Neuronal stem cell (in vitro differentiated cells): ENCODE results near the gene CFAP221.

Experiments
- DNase-seq: peaks from one replicate; pipeline ENCODE4 v3.0.0-alpha.2; 2013; ENCODE audit warnings: low spot score
- H2AFZ ChIP-seq: one replicate; pipeline ENCODE4 v1.6.1; 2013; ENCODE audit warnings: mild to moderate bottlenecking, low read length, inconsistent platforms
- H2AK5ac ChIP-seq: 2 replicates; pipeline ENCODE4 v1.6.1; 2013; ENCODE audit warnings: low read depth, mild to moderate bottlenecking, inconsistent platforms, low read length, moderate library complexity, mixed read lengths
- H2BK120ac ChIP-seq: 2 replicates; pipeline ENCODE4 v1.6.1; 2013; ENCODE audit warnings: low read depth, mild to moderate bottlenecking, inconsistent platforms, low read length, moderate library complexity, mixed read lengths
- H2BK12ac ChIP-seq: one replicate; pipeline ENCODE4 v1.6.1; 2013; ENCODE audit warnings: low read length, inconsistent platforms
- H2BK15ac ChIP-seq: 2 replicates; pipeline ENCODE4 v1.6.1; 2013; ENCODE audit warnings: mild to moderate bottlenecking, low read length, inconsistent platforms, mixed read lengths
- H2BK5ac ChIP-seq: one replicate; pipeline ENCODE4 v1.6.1; 2013; ENCODE audit warnings: inconsistent platforms, mild to moderate bottlenecking, low read length, moderate library complexity
- H3K14ac ChIP-seq: one replicate; pipeline ENCODE4 v1.6.1; 2013; ENCODE audit warnings: low read length, inconsistent platforms
- H3K18ac ChIP-seq: 2 replicates; pipeline ENCODE4 v1.6.1; 2013; ENCODE audit warnings: low read length, inconsistent platforms
- H3K23ac ChIP-seq: 2 replicates; pipeline ENCODE4 v1.6.1; 2013; ENCODE audit warnings: low read depth, mild to moderate bottlenecking, mixed read lengths, low read length, inconsistent platforms; ENCODE audit not compliant: poor library complexity
- H3K27ac ChIP-seq: replicated peaks from 3 replicates; pipeline ENCODE4 v1.5.1; 2013; ENCODE audit warnings: low read length, inconsistent platforms
- H3K27me3 ChIP-seq, 3 experiments: 2 replicates each; pipeline ENCODE4 v1.6.1; 2013; ENCODE audit warnings: low read length in 3 of 3, mild to moderate bottlenecking in 2 of 3, inconsistent platforms in 1 of 3, low read depth in 1 of 3, mixed read lengths in 1 of 3, moderate library complexity in 1 of 3; ENCODE audit not compliant: control insufficient read depth in 3 of 3, insufficient read depth in 3 of 3
- H3K36me3 ChIP-seq, 2 donors: replicated peaks in 1 of 2; 2 replicates each; pipeline ENCODE4 v1.6.1; 2013; ENCODE audit warnings: low read length in 2 of 2; ENCODE audit not compliant: control insufficient read depth in 2 of 2, insufficient read depth in 2 of 2
- H3K4ac ChIP-seq: 2 replicates; pipeline ENCODE4 v1.6.1; 2013; ENCODE audit warnings: inconsistent platforms, mild to moderate bottlenecking, low read length, moderate library complexity
- H3K4me1 ChIP-seq, 2 donors: 1 replicate in 1 of 2; 2 replicates in 1 of 2; pipeline ENCODE4 v1.6.1; 2013; ENCODE audit warnings: low read length in 2 of 2, low read depth in 1 of 2; ENCODE audit not compliant: control insufficient read depth in 2 of 2, insufficient read depth in 1 of 2
- H3K4me2 ChIP-seq: one replicate; pipeline ENCODE4 v1.6.1; 2013; ENCODE audit warnings: mild to moderate bottlenecking, low read length, inconsistent platforms; ENCODE audit not compliant: insufficient read depth, poor library complexity, severe bottlenecking
- H3K4me3 ChIP-seq, 2 donors: 2 replicates each; pipeline ENCODE4 v1.5.1; 2013; ENCODE audit warnings: low read length in 2 of 2, mild to moderate bottlenecking in 2 of 2, inconsistent platforms in 1 of 2, moderate library complexity in 1 of 2
- H3K79me1 ChIP-seq: one replicate; pipeline ENCODE4 v1.6.1; 2013; ENCODE audit warnings: low read depth, mild to moderate bottlenecking, inconsistent platforms, low read length, moderate library complexity
- H3K9ac ChIP-seq: one replicate; pipeline ENCODE4 v1.6.1; 2013; ENCODE audit warnings: mild to moderate bottlenecking, low read depth, low read length, inconsistent platforms; ENCODE audit not compliant: poor library complexity
- H3K9me3 ChIP-seq, 2 donors: replicated peaks in 1 of 2; 2 replicates each; pipeline versions ENCODE3 to v1.6.1; 2013; ENCODE audit warnings: low read length in 2 of 2, mild to moderate bottlenecking in 2 of 2, inconsistent platforms in 1 of 2, low read depth in 1 of 2, mixed read lengths in 1 of 2, moderate library complexity in 1 of 2; ENCODE audit not compliant: control insufficient read depth in 2 of 2, insufficient read depth in 1 of 2
- H4K8ac ChIP-seq: one replicate; pipeline ENCODE4 v1.6.1; 2013; ENCODE audit warnings: low read depth, mild to moderate bottlenecking, inconsistent platforms, low read length, moderate library complexity
- H4K91ac ChIP-seq: one replicate; pipeline ENCODE4 v1.6.1; 2013; ENCODE audit warnings: low read length, low read depth, mild to moderate bottlenecking, inconsistent platforms; ENCODE audit not compliant: poor library complexity
- WGBS, 2 donors: extraction: QIAGEN DNeasy Blood & Tissue Kit; methylation state at CpG; one replicate each; pipeline ENCODE4 v1.1.7; 2013; ENCODE audit warnings: missing lambda C conversion rate in 2 of 2, mixed read lengths in 1 of 2; ENCODE audit not compliant: insufficient read length in 2 of 2, insufficient replicate concordance in 1 of 2; ENCODE audit errors: extremely low coverage in 2 of 2; 5-methylcytosine and 5-hydroxymethylcytosine counted together

The CFAP221 gene

DNA sequence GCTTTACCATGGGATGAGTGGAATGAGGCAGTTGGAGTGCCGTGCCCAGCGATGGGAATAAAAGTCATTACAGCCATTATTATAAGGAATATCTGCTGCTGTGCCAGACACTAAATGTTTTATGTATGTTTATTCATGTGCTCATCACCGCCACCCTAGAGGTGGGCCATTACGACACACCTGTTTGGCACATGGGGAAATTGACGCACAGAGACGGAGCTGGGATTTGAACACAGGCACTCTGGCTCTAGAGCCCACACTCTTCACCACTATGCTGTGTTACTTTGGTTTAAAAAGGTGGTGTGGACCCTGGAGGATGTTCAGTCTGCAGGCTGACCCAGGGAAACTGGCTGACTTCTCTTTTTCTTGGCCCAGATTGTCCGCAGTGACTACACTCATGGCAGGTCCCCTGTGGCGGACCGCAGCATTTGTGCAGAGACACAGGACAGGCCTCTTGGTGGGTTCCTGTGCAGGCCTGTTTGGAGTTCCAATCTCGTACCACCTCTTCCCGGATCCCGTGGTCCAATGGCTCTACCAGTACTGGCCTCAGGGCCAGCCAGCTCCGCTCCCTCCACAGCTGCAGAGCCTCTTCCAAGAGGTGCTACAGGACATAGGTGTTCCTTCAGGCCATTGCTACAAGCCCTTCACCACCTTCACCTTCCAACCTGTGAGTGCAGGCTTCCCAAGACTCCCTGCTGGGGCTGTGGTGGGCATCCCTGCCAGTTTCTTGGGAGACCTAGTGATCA lies 136.4 kb downstream of the CFAP221 start:
- Histone ChIP-seq H3K9me3 (peaks cover 0 to 2% of the 10 kb centered on the region in 2 donors), H2AK5ac (no peak overlapping the region), H2BK12ac (no peak overlapping the region), H2BK5ac (no peak overlapping the region), H3K4me2 (no peak overlapping the region), H2BK15ac (no peak overlapping the region), H3K18ac (no peak overlapping the region), H4K8ac (no peak overlapping the region), H3K23ac (no peak overlapping the region), H3K4ac (no peak overlapping the region), H4K91ac (no peak overlapping the region), H2AFZ (no peak overlapping the region), H3K14ac (no peak overlapping the region), H3K79me1 (peaks cover 6% of the 10 kb centered on the region), H3K27me3 (no peaks in the 10 kb centered on the region), H3K9ac (no peak overlapping the region), H3K27ac (no peak overlapping the region), H3K4me3 (peak overlapping the region in 1 of 2 donors; percentile 92), H2BK120ac (no peak overlapping the region), H3K4me1 (peaks cover 9 to 12% of the 10 kb centered on the region in 2 donors), H3K36me3 (peaks cover 13 to 32% of the 10 kb centered on the region in 2 donors)
- no CpG with 5 or more reads among the region's 13 CpGs for WGBS, 2 donors
- no peak for DNase-seq

- H2BK5ac ChIP-seq: no peak overlapping the region
- no peak overlapping the region for H2AFZ ChIP-seq
- H3K4ac ChIP-seq: no peak overlapping the region
- H2BK120ac ChIP-seq: no peak overlapping the region
- no peak overlapping the region for H3K4me2 ChIP-seq
- no peak overlapping the region for H3K23ac ChIP-seq
- H3K14ac ChIP-seq: no peak overlapping the region
- no peak overlapping the region for H2AK5ac ChIP-seq
- peaks cover 6% of the 10 kb centered on the region for H3K79me1 ChIP-seq
- H3K27ac ChIP-seq: no peak overlapping the region
- H3K9me3 ChIP-seq: peaks cover 0 to 2% of the 10 kb centered on the region in 2 donors
- DNase-seq: no peak
- H3K27me3 ChIP-seq: no peaks in the 10 kb centered on the region
- no peak overlapping the region for H2BK12ac ChIP-seq
- H2BK15ac ChIP-seq: no peak overlapping the region
- WGBS, 2 donors: no CpG with 5 or more reads among the region's 25 CpGs
- H3K36me3 ChIP-seq: peaks cover 13 to 33% of the 10 kb centered on the region in 2 donors
- H3K18ac ChIP-seq: no peak overlapping the region
- no peak overlapping the region for H3K4me3 ChIP-seq
- no peak overlapping the region for H4K91ac ChIP-seq
- no peak overlapping the region for H3K9ac ChIP-seq
- no peak overlapping the region for H4K8ac ChIP-seq
- H3K4me1 ChIP-seq: peaks cover 9 to 12% of the 10 kb centered on the region in 2 donors
Measured at GRCh38 chr2:119681203-119681867, 137.1 kb downstream of the CFAP221 start.

DNA sequence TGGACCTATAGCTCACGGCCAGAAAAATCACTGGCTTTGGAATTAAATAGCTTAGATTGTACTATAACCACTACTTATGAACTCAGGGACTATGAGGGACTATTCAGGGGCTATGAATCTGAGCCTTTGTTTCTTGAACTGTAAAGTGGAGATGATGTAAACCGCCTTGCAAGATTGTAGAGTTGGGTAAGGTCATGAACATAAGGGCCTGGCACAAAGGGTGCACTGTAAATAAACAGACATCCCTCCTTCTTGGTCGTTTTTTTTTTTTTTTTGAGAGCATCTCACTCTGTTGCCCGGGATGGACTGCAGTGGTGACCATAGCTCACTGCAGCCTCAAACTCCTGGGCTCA lies 137.6 kb downstream of the CFAP221 start:
- H3K4me3 ChIP-seq: no peak overlapping the region
- H3K23ac ChIP-seq: no peak overlapping the region
- no peak overlapping the region for H3K27ac ChIP-seq
- no peak for DNase-seq
- H3K36me3 ChIP-seq: peaks cover 13 to 38% of the 10 kb centered on the region in 2 donors
- H4K8ac ChIP-seq: no peak overlapping the region
- H3K79me1 ChIP-seq: peaks cover 6% of the 10 kb centered on the region
- no peak overlapping the region for H3K14ac ChIP-seq
- peaks cover 9 to 12% of the 10 kb centered on the region in 2 donors for H3K4me1 ChIP-seq
- H2BK15ac ChIP-seq: no peak overlapping the region
- H2BK120ac ChIP-seq: no peak overlapping the region
- no peak overlapping the region for H2BK5ac ChIP-seq
- no peak overlapping the region for H3K4ac ChIP-seq
- H2AFZ ChIP-seq: no peak overlapping the region
- no peak overlapping the region for H3K4me2 ChIP-seq
- H3K18ac ChIP-seq: no peak overlapping the region
- peaks cover 0 to 2% of the 10 kb centered on the region in 2 donors for H3K9me3 ChIP-seq
- no CpG with 5 or more reads among the region's 4 CpGs for WGBS, 2 donors
- H2AK5ac ChIP-seq: no peak overlapping the region
- H3K9ac ChIP-seq: no peak overlapping the region
- no peak overlapping the region for H4K91ac ChIP-seq
- no peaks in the 10 kb centered on the region for H3K27me3 ChIP-seq
- no peak overlapping the region for H2BK12ac ChIP-seq

DNA sequence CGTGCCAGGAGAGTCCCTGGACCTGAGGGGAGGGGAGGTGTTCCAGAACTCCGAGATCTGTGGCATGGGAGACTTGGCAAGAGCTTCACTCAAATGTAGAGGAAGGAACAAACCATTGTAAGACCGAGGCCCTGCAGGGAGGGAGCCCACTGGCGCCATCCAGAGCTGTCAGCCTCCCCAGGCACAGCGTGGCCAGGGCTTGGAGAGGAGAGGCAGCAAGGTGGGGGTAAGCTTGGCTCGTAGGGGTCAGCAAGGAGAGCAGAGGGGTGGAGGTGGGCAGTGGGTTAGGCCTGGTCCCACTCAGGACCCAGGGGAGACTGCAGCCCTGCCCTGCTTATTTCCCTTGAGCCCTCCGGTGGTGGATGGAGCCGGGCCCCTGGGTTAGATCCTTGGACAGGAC lies 138.3 kb downstream of the CFAP221 start:
- peak overlapping the region; percentile 16 for H3K23ac ChIP-seq
- H3K36me3 ChIP-seq: peaks cover 14 to 45% of the 10 kb centered on the region in 2 donors
- H4K8ac ChIP-seq: no peak overlapping the region
- H2BK12ac ChIP-seq: no peak overlapping the region
- no peak overlapping the region for H4K91ac ChIP-seq
- no peak overlapping the region for H3K4me2 ChIP-seq
- H3K79me1 ChIP-seq: peaks cover 6% of the 10 kb centered on the region
- peaks cover 9 to 12% of the 10 kb centered on the region in 2 donors for H3K4me1 ChIP-seq
- DNase-seq: no peak
- peaks cover 0 to 2% of the 10 kb centered on the region in 2 donors for H3K9me3 ChIP-seq
- H2AFZ ChIP-seq: no peak overlapping the region
- no peak overlapping the region for H2BK5ac ChIP-seq
- H2AK5ac ChIP-seq: no peak overlapping the region
- WGBS, 2 donors: no CpG with 5 or more reads among the region's 8 CpGs
- H3K18ac ChIP-seq: no peak overlapping the region
- H2BK120ac ChIP-seq: no peak overlapping the region
- no peak overlapping the region for H3K4me3 ChIP-seq
- no peak overlapping the region for H3K14ac ChIP-seq
- H3K9ac ChIP-seq: no peak overlapping the region
- H2BK15ac ChIP-seq: no peak overlapping the region
- no peak overlapping the region for H3K27ac ChIP-seq
- no peaks in the 10 kb centered on the region for H3K27me3 ChIP-seq
- H3K4ac ChIP-seq: no peak overlapping the region
